GM21786 (cell line): Measurements from ENCODE around the gene FMNL2.

Experiments
- ATAC-seq: cut with Tn5 transposase; IDR thresholded peaks from one replicate; pipeline ENCODE4 v1.9.1; 2021; ENCODE audit not compliant: unreplicated experiment

FMNL2 gene

DNA sequence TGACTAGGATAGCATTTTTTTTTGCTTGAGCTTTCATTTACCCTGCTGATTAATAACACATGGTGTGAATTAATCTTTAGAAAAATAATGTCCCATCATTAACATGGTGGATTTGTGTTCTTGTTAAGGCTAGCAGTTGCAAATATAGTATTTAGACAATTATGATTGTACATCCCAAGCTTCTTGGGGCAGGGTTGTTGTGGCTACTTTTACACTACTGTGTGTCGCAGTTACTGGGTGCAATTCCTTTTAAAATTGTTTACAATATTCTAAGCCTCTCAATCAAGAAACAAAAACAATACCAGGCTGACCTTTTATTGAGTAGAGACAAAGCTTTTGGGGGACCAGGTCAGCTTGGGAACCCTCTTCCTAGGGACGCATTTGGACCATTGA is 2.5 kb downstream of the FMNL2 start:
- ATAC-seq, result no peak

DNA sequence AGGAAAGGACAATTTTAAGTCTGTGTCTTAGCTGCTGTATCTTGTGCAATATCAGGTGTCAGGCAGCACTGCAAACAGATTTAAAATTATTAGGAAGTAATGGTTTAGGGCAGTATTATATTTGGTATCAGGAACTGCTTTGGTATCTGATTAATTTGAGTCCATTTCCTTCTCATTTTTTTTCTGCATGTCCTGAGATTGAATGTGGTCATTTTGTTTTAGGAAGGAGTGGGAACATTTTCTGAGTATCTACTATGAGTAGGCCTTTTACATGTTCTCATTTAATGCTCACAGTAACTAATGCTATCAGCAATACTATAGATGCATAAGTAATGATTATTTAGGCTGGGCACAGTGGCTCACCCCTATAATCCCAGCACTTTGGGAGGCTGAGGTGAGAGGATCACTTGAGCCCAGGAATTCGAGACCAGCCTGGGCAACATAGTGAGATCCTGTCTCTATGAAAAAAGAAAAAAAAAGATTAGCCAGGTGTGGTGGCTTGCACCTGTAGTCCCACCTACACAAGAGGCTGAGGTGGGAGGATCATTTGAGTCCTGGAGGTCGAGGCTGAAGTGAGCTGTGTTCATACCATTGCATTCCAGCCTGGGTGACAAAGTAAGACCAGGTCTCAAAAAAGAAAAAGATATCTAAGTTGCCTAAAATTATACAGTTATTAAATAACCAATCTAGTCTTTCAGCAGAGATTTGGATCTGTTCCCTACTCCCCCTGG is 4.7 kb downstream of the FMNL2 start:
- no peak for ATAC-seq

DNA sequence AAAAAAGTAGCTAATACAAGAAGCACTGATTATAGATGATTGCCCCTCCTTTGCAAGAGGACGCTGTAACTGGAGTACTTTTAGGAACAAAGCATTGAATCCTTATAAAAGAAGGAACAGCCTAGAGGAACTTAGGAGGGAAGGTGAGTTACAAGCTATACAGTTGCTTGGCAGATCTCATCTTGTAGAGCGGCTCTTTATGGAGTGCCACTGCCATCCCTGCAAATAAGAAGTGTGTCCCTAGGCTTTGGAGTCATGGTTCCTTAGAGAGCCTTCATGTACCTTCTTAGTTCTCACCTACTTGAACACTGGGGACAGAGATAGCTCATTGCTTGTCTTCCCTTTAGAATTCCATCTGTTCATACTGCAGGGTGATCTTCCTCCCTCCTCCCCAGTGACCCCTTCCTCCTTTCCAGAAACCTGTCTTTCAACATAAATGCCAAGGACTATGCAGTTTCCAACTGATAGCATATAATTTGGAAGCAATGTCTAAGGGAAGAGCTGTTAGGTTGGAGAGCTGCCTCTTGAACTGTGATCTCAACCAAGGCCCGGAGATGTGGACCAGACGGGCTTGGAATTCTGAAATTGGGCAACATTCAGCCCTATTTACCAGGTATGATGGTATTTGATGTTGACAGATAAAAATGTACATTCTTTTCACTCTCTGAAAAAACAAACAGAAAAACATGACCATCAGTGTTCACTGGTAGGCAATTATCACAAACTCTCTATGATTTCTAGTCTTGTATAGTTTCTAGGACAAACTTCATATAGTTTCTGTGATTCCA is 7.5 kb downstream of the FMNL2 start:
- no peak for ATAC-seq

DNA sequence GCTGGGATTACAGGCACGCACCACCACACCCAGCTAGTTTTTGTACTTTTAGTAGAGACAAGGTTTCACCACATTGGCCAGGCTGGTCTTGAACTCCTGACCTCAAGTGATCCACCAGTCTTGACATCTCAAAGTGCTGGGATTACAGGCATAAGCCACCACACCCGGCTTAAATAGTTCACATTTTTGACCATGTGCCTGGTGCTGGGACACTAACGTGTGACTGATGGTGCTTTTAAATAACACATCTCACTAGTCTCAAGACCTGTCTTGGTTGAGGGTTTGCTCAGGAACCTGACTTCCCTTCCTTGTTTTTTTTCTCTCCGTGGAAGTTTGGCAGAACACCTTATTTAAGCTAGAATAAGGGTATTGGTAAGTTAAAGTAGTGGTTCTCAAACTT is 8.5 kb downstream of the FMNL2 start:
- ATAC-seq, result no peak

DNA sequence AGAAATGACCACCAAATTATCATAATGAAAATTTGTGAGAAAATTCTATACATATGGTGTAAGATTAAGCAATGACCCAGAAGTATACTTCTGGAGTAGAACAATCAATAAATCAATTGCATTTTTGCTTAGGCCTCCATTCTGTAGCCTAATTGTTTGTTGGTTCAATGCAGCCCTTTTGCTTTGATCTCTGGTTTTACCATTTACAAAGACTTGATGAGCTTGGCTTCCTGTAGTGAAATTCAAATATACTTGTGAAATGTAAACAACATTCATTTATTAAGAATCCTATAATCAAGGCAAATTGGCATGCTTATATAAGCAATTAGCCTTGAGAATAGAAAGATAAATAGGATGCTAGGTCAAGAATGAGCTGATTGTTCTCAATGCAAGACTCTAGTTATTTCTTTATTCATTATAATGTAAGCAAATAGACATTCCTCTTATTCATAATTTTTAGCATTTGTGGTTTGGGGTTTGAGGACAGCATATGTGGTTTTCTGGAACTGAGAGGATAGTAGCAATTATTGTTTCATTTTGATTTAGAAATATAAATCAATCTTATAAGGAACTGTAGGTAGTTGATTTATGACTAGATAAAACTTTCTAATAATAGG is 9.7 kb downstream of the FMNL2 start:
- ATAC-seq, result no peak

DNA sequence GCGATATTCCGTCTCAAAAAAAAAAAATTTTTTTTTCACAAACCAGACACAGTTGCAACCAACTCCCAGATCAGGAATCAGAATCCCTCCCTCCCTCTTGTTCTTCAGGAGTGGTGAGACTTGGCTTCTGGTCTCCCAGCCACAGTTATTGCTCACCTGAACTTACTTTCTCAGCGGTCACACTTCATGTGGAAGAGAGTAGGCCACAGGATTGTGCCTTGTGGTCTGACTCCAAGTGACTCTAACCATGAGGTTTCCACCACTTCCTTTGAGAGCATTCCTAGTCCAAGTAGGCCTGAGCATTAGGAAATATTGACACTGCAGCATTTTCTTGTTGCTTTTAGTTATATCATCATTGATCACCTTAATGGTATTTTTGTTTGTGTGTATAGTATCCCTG is 12.1 kb downstream of the FMNL2 start:
- no peak for ATAC-seq

DNA sequence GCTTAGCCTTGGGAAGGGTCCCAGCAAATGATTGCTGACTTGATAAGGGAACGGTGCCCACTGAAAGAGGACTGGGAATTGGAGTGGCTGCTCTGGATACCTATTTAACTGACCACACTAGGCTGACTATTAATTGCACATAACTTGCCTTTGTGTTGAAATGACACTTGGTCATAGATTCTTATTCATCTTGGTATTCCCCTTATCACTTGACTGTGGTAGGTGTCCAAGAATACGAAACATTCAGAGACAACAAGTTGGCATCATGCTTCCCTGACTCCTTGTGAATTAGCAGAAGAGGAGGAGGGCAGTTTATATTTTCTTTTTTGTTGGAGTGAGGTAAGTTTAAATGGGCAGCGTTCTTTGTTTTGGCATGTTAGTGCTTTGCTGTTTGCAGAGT is 13.4 kb downstream of the FMNL2 start:
- no peak for ATAC-seq

DNA sequence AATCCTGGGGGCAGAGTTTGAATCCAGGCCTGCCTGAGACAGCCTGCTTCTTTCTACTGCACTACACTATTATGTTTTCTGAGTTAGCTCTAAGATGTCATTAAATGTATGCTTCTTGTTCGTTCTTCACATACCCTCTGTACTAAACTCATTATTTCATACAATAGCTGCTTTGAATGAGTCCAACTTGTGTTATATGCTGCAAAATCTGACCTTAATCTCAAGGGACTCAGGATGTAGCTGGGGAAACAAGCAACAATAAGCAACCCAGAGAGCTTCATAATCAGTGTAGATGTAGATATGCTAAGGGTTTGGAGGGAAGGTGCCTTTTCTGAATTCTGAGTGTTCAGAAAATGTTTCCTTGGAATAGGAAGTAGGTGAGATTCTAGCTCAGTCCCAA is 14.4 kb downstream of the FMNL2 start:
- ATAC-seq, result no peak

DNA sequence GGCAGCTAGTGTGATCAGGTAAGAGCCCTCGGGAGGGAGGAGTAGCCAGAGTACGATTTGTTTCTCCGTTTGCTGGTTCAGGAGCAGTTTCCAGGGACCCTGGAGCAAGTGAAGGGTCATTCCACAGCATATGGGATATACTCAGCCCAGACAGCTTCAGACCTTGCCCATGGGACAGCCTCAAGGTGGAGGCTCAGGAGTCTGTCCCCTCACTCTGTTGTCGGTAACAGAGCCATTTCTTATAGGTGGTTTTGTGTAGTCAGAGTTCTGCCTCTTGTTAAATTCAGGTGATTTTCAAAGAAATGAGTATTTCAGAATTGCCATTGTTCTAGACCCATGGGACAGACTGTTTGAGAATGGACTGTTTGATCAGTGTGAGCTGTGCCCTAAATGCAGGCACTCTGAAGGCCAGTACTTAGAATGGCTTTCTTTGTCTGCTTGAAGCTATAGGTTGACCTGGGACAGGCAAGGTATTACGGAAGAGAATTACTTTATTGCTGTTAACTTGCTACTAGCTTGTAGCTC is 15.2 kb downstream of the FMNL2 start:
- ATAC-seq, result no peak

DNA sequence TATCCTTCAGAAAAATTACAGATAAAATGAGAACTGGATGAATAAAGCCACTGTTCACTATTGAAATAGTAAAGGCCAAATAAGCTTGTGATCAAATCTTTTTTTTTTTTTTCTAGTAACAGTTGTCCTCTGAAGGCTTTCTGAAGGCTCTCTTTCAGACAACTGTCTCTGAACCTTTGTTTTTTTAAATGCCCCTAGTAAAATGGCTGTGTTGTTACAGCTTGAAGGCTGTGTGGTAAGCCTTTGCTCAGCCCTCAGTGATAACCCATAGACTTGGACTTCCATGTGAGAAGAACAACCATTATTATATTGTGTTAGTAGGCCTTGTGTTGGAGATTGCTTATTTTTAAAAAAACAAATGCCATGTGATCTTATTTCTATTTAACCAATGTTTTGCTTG is 17.6 kb downstream of the FMNL2 start:
- no peak for ATAC-seq

DNA sequence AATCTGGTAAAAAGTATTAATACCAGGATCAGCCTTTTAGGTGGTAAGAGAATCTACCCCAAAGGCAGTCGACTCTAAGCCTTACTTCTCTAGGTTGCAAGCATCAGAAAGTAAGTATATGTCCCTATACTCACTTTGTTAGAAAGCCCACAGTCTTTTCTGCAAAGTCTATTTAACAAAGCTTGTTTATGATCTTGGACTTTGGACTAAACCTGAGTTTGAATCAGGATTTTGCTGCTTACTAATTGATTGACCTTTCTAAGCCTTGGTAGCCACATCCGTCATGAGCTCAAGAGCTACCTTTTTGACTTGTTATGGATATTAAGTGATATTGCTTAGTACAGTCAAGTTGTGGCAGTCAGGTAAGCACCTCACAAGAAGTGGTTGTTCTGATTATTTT is 18.4 kb downstream of the FMNL2 start:
- no peak for ATAC-seq

DNA sequence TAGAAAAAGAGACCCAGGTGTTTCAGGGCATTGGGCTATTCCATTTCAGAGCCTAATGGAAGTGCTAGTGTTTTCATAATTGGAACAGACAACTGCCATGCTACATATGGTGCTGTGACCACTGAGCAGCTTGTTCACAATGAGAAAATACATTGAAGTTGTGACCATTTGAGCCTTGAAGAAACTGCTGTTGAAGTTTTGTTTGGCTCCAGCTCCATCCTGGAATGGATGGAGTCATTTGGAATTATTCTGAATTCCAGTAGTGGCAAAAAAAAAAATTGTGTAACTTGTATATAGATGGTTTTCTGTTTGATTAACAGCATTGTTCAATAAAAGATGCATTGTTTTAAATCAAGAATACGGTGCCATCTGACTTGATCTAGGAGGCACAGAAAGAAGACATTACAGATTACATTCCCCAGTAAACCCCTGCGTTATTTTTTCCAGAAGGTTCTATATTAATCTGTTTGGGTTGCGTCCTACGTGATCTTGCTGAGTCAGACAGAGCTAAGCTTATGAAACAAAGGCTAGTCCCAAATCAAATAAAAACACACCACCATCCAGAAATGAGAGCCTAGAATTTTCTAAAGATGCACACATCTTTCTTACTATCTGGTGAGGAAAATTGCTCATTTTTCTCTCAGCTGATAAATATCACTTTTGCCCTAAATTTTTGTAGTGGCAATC is 19.2 kb downstream of the FMNL2 start:
- no peak for ATAC-seq

DNA sequence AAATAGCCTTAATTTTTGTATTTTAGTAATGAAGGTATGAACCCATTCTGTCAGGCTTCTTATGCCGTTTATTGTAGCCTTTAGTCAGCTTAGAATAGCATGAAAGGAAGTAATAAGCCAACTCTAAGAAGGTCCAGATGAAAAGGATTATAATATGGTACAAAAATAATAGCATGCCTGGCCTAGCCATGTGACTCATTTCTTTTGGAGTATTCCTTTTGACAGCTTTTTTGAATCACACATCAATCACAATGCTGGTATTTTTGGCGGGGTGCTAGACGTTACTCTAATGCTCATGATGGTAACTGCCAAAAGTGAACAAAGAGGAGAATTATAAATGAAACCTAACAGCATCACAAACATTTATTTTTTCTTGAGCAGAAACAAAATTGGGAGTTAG is 19.9 kb downstream of the FMNL2 start:
- ATAC-seq, result no peak

DNA sequence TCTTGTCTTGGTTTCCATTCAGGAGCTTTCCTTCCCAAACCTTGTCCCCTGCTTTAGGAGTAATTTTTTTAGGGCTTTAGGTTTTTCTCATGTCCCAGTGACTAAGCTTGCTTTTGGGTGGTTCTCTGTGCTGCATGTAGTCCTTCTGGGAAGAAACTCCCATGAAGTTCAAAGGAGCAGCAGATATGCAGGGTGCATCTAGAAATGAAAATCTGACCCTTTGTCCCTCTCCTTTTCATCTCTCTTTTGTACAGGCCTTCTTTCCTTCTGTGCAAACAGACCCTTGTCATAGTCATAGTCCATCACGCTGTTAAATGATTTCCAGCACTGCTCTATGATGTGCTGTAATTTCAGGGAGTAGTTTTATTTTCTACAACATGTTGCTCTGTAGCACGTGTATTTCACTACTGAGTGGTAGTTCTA is 20.4 kb downstream of the FMNL2 start:
- no peak for ATAC-seq

DNA sequence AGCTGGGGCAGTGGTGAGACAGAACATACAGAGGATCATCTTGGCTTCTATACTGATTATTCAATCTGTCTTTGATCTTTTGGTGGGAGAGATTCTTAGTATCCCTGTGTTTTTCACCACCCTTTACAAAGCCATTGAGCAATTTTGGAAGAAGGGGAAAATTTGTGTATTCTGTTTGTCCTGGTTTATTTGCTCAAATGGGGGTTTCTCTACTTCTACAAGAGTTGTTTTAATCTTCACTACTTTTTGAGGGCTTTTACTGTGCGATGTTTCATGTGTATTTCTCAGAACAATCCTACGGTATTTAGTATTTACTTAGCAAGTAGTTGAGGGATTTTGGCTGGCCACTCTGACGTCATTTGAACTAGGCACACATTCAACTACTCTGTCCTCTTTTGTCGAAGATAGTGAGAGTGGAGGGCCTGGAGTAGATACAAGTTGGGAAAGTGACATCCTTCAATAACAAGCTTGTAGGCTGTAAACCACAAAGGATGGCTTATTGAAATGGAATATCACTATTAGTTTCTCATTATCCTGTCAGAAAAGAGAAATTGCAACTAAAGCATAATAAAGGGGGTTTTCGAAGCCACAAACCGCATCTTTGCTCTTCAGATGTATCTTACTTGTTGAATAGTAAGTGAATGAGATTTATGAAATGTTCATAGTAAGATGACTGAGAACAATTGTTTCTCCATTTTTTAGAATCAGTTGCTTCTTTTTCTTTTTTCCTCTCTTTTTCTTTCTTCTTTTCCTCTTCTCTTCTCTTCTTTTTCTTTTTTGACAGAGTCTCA is 24.8 kb downstream of the FMNL2 start:
- no peak for ATAC-seq

DNA sequence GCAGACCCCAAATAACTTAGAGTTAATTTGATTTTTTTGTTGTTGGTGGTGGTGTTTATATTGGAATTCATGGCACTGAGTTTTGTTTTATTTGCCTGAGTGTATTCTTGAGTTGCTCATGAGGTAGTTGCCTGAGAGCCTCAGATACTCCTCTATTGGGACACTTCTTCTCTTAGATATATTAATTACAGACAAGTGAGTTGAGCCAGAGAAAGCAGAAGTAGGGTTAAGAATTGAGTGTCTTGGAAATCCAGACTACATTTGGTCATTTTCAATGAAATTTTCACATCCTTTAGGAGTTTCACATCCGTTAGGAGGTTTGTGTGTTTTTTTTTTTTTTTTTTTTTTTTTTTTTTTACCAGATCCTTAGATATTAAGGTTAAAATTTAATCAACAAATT is 29.0 kb downstream of the FMNL2 start:
- ATAC-seq, result no peak

DNA sequence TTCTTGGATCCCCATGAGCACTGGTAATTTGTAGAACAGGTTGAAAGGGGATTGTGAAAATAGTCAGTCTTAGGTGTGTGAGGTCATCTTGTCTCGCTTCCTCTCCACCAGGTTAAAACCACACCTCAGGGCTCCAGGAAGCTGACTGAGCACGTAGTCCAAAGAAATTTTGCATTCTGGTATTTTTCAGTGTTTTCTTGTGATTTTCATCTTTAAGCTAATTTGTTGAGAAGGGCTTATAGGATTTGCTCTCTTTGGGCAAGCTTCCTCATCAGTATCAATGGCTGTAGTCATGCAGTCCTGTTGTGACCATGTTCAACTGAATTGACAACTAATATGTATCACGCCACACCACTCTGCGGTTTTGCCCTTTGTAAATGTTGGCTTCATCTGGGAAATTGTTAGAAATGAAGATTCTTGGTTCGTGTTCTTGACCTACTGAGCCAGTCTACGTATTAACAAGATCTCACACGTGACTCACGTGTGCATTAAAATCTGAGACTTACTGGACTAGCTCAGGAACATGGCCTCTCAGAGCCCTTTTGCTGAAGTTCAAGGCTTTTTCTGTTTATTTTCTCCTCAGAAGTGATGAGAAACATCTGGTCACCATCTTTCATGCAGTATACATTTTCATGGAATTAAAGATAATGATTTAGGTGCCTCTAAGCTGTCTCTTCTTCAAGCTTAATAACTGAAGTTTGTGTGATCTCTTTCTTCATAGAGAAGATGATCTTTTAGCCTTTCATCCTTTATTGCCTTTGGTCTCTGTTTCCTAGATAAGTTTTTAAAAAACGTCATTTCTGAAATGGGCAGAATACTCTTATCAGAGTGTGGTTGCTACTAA is 32.8 kb downstream of the FMNL2 start:
- peak; percentile 88 for ATAC-seq

DNA sequence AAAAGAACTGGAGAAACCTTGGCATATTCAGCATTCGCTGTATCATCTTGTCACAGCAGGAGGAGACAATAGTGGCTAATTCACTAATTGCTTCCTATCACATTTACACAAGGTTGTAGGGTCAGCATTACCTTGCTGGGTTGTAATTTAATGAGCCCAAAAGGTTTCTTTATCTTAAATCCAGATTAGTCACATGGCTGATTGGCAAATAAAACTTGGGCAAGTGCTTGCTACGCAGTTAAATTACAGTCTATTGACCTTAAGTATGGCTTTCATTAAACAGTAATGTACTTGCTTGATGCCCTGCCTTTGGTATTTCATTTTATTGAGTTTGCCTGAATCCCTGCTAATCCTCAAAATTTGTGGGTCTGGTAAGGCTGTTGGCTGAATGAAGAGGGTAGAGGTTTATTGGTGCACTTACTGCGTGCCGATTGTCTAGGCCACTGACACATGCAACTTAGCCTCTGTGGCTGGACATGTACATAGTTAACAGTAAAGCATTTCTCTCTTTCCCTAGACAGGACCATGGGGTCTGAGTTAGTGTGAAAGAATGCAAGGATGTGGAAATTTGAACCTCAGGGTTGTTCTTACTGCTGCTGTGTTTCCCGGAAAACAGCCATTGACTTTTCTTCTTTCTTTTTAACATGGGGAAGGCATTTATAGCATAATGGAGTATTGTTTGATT is 34.3 kb downstream of the FMNL2 start:
- ATAC-seq, result no peak

DNA sequence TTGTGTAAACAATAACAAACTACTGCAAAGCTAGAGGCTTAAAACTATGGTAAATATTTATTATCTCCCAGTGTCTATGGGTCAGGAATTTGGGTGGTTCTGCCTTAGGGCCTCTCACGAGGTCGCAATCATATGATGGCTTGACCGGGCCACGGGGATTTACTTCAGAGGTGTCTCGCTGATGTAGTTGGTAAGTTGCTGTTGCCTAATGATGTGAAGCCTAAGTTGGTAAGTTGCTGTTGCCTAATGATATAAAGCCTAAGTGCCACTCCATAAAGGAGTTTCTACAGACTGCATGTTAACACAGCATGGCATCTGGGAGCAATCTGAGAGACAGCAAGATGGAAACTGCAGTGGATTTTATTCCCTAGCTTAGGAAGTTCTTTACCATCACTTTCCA is 35.8 kb downstream of the FMNL2 start:
- ATAC-seq, result no peak
